SU-DHL-6 (cell line): ENCODE measurements around the gene GRIA3.

Experiments
- EZH2phosphoT487 ChIP-seq: fragments of 200-600 bp; sonication (generic), shearing (Covaris generic); conservative IDR thresholded peaks from 2 replicates; pipeline ENCODE4 v1.6.1; 2018; ENCODE audit warnings: mild to moderate bottlenecking, antibody characterized with exemption, low read length, moderate library complexity, mixed read lengths
- TF ChIP-seq, protein P1 (sequence below): fragments of 200-600 bp; sonication (generic); IDR thresholded peaks from one replicate; pipeline ENCODE4 v1.5.1; 2017; ENCODE audit warnings: antibody characterized with exemption, mild to moderate bottlenecking, low read length, moderate library complexity; ENCODE audit not compliant: insufficient read depth, poor library complexity, severe bottlenecking

DNA sequence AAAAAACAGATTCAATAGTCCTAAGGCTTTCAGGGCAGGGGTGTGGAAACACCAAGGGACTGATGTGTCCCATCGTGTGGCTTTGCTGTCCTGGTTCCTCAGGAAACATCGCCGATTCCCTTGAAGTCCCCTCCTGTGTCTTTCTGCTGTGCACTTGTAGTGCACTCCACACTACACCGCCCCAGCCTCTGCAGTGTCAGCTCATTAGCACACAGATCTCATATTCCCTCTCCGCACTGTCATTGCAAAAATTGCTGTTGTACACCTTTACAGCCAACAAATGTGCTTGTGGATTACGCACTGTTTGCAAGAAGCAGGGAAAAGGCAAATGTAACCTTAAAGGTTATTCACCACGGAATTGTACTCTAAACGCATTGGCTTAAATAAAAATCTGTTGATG is 5.3 kb downstream of the GRIA3 start:
- TF ChIP-seq, protein P1, sequence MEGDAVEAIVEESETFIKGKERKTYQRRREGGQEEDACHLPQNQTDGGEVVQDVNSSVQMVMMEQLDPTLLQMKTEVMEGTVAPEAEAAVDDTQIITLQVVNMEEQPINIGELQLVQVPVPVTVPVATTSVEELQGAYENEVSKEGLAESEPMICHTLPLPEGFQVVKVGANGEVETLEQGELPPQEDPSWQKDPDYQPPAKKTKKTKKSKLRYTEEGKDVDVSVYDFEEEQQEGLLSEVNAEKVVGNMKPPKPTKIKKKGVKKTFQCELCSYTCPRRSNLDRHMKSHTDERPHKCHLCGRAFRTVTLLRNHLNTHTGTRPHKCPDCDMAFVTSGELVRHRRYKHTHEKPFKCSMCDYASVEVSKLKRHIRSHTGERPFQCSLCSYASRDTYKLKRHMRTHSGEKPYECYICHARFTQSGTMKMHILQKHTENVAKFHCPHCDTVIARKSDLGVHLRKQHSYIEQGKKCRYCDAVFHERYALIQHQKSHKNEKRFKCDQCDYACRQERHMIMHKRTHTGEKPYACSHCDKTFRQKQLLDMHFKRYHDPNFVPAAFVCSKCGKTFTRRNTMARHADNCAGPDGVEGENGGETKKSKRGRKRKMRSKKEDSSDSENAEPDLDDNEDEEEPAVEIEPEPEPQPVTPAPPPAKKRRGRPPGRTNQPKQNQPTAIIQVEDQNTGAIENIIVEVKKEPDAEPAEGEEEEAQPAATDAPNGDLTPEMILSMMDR: no peak
- TF ChIP-seq EZH2phosphoT487: no peak
